Endodermal cell (in vitro differentiated cells): ENCODE results near the gene BCAR1. TPM values are rescaled to one million over a fixed set of nuclear protein-coding genes. Genes with fewer than 3 reads are reported as not detected.
"Not testable (repeated sequence)": the region's sequence is repeated elsewhere in the genome, so short reads cannot be mapped to it uniquely, and the experiment has no call there.

Source experiments
- DNase-seq: peaks from one replicate; pipeline ENCODE4 v3.0.0-alpha.2; 2017
- H3K27ac ChIP-seq: 2 replicates; pipeline ENCODE4 v1.5.1; 2013; ENCODE audit warnings: mild to moderate bottlenecking, low read depth, low read length, moderate library complexity
- H3K27me3 ChIP-seq: 2 replicates; pipeline ENCODE4 v1.6.1; 2013; ENCODE audit warnings: mild to moderate bottlenecking, low read length, moderate library complexity; ENCODE audit not compliant: insufficient read depth, control insufficient read depth, poor library complexity, severe bottlenecking
- H3K36me3 ChIP-seq: 2 replicates; pipeline ENCODE4 v1.7.0; 2013; ENCODE audit warnings: mild to moderate bottlenecking, low read length, moderate library complexity; ENCODE audit not compliant: control insufficient read depth, insufficient read depth
- H3K4me1 ChIP-seq: one replicate; pipeline ENCODE4 v1.7.0; 2013; ENCODE audit warnings: low read length; ENCODE audit not compliant: control insufficient read depth, insufficient read depth
- H3K4me3 ChIP-seq: 2 replicates; pipeline ENCODE4 v1.5.1; 2013; ENCODE audit warnings: mild to moderate bottlenecking, low read length, moderate library complexity
- H3K9ac ChIP-seq: 2 replicates; pipeline ENCODE4 v1.6.1; 2013; ENCODE audit warnings: mild to moderate bottlenecking, low read length, moderate library complexity; ENCODE audit not compliant: poor library complexity, severe bottlenecking; ENCODE audit errors: extremely low read depth
- H3K9me3 ChIP-seq: 2 replicates; pipeline ENCODE4 v1.6.1; 2013; ENCODE audit warnings: mild to moderate bottlenecking, low read length, moderate library complexity; ENCODE audit not compliant: control insufficient read depth
- H3K27ac Mint-ChIP-seq: 2 replicates; pipeline ENCODE4 v1.8.0; 2020; ENCODE audit warnings: mixed read lengths
- H3K27me3 Mint-ChIP-seq: 2 replicates; pipeline ENCODE4 v1.8.0; 2021; ENCODE audit warnings: mild to moderate bottlenecking, mixed read lengths; ENCODE audit not compliant: insufficient read depth
- H3K36me3 Mint-ChIP-seq: 2 replicates; pipeline ENCODE4 v1.8.0; 2020; ENCODE audit warnings: low read depth, mixed read lengths
- H3K4me1 Mint-ChIP-seq: 2 replicates; pipeline ENCODE4 v1.8.0; 2020; ENCODE audit warnings: mixed read lengths
- H3K4me3 Mint-ChIP-seq: 2 replicates; pipeline ENCODE4 v1.8.0; 2020; ENCODE audit warnings: mild to moderate bottlenecking, moderate library complexity, mixed read lengths
- H3K9me3 Mint-ChIP-seq: 2 replicates; pipeline ENCODE4 v1.8.0; 2020; ENCODE audit warnings: mild to moderate bottlenecking, mixed read lengths
- CTCF ChIP-seq: fragments of 200-600 bp; sonication (generic); conservative IDR thresholded peaks from 2 replicates; pipeline ENCODE4 v1.5.0; 2021; ENCODE audit warnings: antibody characterized with exemption, mild to moderate bottlenecking
- WGBS, 2 experiments: methylation state at CpG; one replicate each; pipeline versions ENCODE4 v1.1.5 to v1.1.7; 2013; ENCODE audit warnings: missing lambda C conversion rate in 2 of 2, mixed read lengths in 1 of 2; ENCODE audit not compliant: insufficient coverage in 1 of 2, insufficient read length in 1 of 2; 5-methylcytosine and 5-hydroxymethylcytosine counted together
- total RNA-seq, 2 donors: library from RNA; stranded (reverse); fragmentation: NEBNext Ultra II Directional in 1 of 2; extraction: Animal tissue kit (Norgen Biotek cat#: 25700) in 1 of 2; gene quantifications; 2 replicates in 1 of 2; 3 replicates in 1 of 2; pipeline ENCODE4 v1.2.1, GENCODE V29; 2021

BCAR1 gene
- total RNA-seq, 2 donors from 2014 or later: 56.2 to 74.3 TPM

- Histone ChIP-seq H3K9ac (no peak within 1 kb of the TSS), H3K4me1 (no peaks in the 10 kb centered on the region), H3K27ac (no peak within 1 kb of the TSS), H3K4me3 (no peak within 1 kb of the TSS), H3K27me3 (no peaks in the 10 kb centered on the region), H3K36me3 (no peaks in the 10 kb centered on the region), H3K9me3 (no peaks in the 10 kb centered on the region)
- H3K4me3 Mint-ChIP-seq: no peak within 1 kb of the TSS
- 92 to 97% methylated on average over 10 to 24 of the region's 24 CpGs for WGBS, 2 experiments
- no peaks in the 10 kb centered on the region for H3K9me3 Mint-ChIP-seq
- no peak within 1 kb of the TSS for H3K27ac Mint-ChIP-seq
- no peak for TF ChIP-seq CTCF
- DNase-seq: no peak
- H3K27me3 Mint-ChIP-seq: no peaks in the 10 kb centered on the region
- peaks cover 12% of the 10 kb centered on the region for H3K4me1 Mint-ChIP-seq
- no peaks in the 10 kb centered on the region for H3K36me3 Mint-ChIP-seq
These were observed 44.5 kb downstream of the BCAR1 start, which contains the start of gene CTRB2 for GRCh38 chr16:75206749-75207451. Gene CTRB2 (minus strand): TSS chr16:75207161. CDS start chr16:75207141, 20 bp downstream.

- not testable (repeated sequence) for H3K4me3 ChIP-seq, H3K9me3 Mint-ChIP-seq, H3K27me3 ChIP-seq, H3K36me3 Mint-ChIP-seq, H3K27ac Mint-ChIP-seq, H3K9ac ChIP-seq, H3K27me3 Mint-ChIP-seq, DNase-seq, H3K27ac ChIP-seq, H3K9me3 ChIP-seq, H3K4me3 Mint-ChIP-seq, H3K4me1 ChIP-seq, H3K36me3 ChIP-seq
- WGBS, 2 experiments: 89 to 96% methylated on average over 13 to 19 of the region's 25 CpGs
- peaks cover 12% of the 10 kb centered on the region for H3K4me1 Mint-ChIP-seq
These were observed 45.3 kb downstream of the BCAR1 start for GRCh38 chr16:75205961-75206748.

GRCh38 chr16:75205438-75205837 lies 46.0 kb downstream of the BCAR1 start:
- not testable (repeated sequence) for H3K27me3 ChIP-seq, H3K9ac ChIP-seq, H3K27ac ChIP-seq, H3K4me3 Mint-ChIP-seq, H3K4me3 ChIP-seq, H3K9me3 Mint-ChIP-seq, H3K36me3 ChIP-seq, H3K4me1 ChIP-seq, H3K9me3 ChIP-seq, H3K27ac Mint-ChIP-seq, H3K36me3 Mint-ChIP-seq, H3K27me3 Mint-ChIP-seq, DNase-seq
- 94% methylated on average over 7 of the region's 19 CpGs; no CpG with 5 or more reads in 1 of the 2 experiments for WGBS, 2 experiments
- H3K4me1 Mint-ChIP-seq: peaks cover 12% of the 10 kb centered on the region

GRCh38 chr16:75204905-75205304 lies 46.5 kb downstream of the BCAR1 start:
- H3K36me3 Mint-ChIP-seq, H3K27me3 ChIP-seq, H3K9ac ChIP-seq, H3K36me3 ChIP-seq, H3K27ac Mint-ChIP-seq, H3K9me3 ChIP-seq, H3K9me3 Mint-ChIP-seq, H3K4me3 Mint-ChIP-seq, H3K27ac ChIP-seq, DNase-seq, H3K4me1 ChIP-seq, H3K4me3 ChIP-seq, H3K27me3 Mint-ChIP-seq: not testable (repeated sequence)
- no CpG with 5 or more reads among the region's 20 CpGs for WGBS, 2 experiments
- H3K4me1 Mint-ChIP-seq: peaks cover 12% of the 10 kb centered on the region
